GM18858 (cell line): ENCODE results near the gene CCDC148.

ENCODE experiments used
- ATAC-seq: cut with Tn5 transposase; IDR thresholded peaks from one replicate; pipeline ENCODE4 v1.9.1; 2021; ENCODE audit not compliant: unreplicated experiment

CCDC148 gene

DNA sequence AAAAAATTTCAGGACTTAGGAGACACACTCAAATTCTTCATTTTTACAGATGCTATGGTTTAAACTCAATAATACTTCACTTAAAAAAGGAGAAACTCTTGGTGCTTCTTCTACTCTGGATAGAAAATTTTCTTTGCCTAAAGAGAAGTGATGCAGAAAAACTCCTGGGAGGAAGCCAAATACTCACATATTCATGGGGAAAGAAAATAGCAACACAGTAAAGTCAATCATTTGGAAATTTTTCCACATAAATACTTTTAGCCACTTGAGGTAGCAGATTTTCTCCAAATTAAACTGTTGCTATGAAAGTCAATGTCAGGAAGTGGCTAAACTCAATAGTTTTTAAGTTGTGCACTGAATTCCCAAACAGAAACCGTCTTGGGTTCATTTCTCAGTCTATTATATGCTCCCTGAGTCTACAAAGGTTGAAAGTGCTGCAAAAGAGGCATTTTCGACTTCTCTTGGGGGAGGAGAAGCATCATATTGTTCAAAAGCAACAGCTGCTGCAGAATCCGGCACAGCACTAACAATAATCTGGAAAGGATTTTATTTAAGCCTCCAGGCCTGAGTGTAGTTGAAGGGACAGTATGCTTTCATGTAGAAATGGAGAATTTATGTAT lies 273.8 kb downstream of the CCDC148 start:
- no peak for ATAC-seq

DNA sequence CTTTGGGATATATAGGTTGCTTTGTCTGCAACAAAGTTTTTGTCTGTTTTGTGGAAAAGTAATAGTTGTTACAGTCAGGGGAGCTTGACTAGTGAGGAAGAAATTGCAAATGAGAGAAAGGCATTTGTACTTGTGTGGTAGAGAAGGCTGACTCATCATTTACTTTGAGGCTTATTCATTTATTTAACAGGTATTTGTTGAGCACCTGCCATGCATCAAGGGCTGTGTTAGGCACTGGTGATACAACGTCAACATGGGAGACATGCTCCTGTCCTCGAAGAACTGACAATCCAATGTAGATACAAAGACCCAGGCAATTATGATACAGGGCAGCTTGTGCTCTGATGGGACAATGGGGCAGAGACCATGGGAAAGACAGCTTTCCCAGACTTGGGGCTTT lies 275.4 kb downstream of the CCDC148 start:
- no peak for ATAC-seq

DNA sequence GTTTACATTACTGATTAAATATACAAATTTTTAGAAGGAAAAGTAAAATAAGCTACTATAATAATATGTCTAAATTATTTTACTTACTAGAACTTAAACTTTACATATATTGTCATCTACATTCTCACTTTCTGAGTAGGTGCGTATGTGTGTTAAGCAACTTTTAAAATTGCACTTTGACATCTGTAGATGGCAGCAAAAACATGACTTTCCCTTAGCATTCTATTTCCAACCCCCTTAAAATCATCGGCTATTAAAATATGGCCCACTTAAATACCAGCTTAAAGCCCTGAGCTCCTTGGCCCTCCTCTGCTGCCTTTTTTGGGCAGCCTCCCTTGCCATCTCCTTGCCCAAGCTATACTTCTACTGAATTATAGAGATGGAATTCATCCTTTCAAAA lies 276.9 kb downstream of the CCDC148 start:
- ATAC-seq = no peak

DNA sequence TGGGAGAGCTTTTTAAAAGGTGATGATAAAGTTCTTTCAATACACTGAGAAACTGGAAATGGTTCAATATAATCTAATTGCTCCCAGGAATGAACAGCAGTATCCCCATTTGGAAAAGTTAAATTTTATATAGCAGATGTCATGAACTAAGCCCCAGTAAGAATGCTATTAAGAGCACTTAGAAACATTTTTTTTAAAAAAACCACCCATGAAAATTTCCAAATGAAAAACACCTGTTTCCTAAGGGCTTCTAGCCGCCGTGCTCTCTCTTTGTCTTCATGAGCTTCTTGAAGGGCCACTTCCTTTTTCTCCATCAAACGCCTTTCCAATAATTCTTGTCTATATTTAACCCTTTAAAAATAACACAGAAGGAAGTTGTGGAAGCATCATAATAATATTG lies 277.9 kb downstream of the CCDC148 start:
- ATAC-seq = no peak

DNA sequence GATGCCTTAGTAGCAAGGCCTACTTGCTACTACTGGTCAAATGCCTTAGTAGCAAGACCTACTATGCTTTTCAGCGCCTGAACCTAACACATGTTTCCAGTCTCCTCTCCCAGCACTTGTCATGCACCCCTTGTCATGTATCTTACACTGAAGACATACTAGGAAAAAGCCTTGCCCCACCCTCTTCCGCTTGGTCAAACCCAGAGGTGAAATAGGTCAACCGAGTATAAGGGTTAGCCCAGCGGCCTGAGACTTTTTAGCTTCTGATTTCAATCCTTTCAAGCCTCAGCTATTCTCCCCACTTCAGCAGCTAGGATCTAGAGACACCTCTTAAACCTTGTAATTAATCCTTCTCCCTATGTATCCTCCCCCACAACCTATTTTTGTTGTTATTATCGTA lies 281.6 kb downstream of the CCDC148 start:
- no peak for ATAC-seq

DNA sequence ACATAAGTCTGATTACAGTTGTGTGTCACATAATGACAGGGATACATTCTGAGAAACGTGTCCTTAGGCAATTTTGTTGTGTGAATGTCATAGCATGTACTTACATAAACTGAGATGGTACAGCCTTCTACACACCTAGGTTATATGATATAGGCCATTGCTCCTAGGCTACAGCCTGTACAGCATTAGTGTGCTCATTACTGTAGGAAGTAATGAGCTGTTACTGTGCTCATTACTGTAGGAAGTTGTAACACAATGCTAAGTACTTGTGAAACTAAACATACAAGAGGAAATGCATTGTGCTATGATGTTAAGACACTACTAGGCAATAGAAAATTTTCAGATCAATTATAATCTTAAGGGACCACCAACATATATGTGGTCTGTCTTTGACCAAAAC lies 282.1 kb downstream of the CCDC148 start:
- no peak for ATAC-seq

DNA sequence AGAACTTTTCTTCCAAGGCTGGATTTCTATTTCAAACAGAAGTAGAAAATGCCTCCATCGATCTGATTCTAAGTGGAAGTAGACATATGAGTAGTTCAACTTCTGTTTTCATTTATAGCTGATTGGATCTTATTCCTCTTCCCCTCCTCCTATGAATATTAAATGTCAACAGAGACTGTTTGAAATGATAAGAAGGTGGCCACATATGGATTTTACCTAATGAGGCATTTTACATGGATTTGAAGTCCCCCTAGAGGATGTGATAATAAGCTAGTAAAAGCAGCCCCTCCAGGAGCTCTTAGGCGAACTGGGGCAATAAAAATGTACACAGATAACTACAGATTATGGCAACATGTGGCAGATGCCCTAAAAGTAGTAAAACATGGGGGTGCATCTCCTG lies 283.8 kb downstream of the CCDC148 start:
- ATAC-seq = no peak

DNA sequence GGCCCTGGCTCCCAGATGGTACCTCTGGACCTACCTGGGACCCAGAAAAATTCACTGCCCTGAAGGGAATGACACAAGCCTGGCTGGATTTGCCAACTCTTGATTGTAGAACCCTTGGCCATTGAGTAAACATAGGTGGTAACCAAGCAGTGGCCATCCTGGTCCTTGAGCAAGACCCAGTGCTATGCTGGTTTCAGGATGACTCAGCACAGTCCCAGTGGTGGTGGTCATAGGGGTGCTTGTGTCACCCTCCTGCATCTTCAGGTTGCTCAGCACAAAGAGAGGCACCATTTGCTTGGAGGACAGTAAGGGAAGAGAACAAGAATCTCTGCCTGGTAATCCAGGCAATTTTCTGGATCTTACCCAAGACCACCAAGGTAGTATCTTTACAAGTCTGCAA lies 302.0 kb downstream of the CCDC148 start:
- no peak for ATAC-seq

DNA sequence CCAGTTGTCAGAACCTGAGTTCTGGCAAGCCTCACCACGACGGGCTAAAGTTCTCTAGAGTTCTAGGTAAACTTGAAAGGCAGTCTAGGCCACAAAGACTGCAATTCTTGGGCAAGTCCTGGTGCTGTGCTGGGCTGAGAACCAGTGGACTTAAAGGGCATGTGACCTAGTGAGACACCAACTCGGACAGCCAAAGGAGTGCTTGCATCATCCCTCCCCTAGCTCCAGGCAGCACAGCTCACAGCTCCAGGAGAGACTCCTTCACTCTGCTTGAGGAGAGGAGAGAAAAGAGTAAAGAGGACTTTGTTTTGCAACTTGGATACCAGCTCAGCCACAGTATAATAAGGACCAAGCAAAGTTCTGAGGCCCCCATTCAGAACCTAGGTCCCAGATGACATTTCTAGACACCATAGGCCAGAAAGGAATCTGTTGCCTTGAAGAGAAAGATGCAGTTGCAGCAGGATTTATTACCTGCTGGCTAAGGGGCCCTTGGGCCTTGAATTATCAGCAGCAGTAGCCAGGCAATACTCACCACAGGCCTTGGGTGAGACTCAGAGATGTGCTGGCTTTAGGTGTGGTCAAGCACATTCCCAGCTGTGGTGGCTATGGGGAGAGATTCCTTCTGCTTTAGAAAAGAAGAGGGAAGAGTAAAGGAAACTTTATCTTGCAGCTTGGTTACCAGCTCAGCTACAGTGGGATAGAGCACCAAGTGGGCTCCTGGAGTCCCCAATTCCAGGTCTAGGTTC lies 303.1 kb downstream of the CCDC148 start:
- ATAC-seq = no peak

DNA sequence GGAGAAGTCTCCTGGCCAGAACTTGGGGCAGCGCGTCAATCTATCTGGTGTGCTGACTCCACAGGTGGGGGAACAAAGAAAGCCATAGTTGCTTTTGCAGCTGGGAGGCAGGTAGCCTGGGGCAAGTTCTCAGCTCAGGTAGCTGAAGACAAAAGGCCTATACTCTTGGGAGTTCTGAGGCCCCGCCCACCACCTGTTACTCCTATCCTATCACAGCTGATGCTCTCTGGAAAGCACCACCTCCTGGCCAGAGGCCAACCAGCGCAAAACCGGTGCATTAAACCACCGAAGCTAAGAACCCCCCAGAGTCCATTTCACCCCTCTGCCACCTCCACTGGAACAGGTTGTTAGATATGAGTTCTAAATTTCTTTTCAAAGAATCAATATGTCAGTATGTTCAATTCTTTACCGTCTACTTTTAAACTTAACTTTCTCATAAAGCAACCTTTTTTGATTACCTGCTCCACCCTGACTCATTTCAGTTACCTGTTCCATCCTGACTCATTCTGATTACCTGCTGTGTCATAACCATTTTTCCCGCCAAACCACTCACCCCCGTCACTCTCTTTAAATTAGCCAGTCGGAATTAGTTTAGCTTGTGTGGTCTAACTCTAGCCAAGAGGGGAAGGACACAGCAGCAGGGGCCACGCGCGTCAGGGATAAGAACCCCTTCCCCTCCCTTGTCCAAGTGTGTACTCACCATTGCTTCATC lies 311.5 kb downstream of the CCDC148 start:
- no peak for ATAC-seq

DNA sequence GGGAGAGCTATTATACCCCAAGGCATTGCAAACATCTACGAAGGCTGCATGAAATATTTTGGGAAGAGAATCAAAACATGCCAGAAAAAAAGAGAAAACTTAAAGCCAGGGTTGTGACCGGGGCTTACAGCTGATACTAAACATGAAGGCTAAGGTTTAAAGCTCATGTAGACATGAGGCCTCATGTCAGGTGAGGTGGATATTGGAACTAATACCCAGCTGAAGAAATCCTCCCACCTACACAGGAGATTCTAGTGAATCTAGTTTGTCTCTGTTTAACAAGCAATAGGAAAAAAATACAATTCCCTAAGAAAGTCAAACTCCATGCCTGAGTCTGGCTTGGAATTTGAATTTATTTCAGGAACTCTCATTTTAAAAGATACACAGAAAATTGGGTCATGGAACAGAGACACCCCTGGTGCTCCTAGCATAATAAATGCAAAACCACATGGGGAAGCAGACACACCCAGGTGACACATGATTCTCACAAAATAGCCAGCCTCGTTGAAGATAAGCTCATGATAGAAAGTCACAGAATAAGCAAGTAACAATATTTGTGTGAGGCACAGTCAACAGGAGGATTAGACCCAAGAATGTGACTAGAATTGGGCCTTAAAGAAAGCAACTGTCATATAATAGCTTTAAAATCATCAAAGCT lies 312.7 kb downstream of the CCDC148 start:
- no peak for ATAC-seq

DNA sequence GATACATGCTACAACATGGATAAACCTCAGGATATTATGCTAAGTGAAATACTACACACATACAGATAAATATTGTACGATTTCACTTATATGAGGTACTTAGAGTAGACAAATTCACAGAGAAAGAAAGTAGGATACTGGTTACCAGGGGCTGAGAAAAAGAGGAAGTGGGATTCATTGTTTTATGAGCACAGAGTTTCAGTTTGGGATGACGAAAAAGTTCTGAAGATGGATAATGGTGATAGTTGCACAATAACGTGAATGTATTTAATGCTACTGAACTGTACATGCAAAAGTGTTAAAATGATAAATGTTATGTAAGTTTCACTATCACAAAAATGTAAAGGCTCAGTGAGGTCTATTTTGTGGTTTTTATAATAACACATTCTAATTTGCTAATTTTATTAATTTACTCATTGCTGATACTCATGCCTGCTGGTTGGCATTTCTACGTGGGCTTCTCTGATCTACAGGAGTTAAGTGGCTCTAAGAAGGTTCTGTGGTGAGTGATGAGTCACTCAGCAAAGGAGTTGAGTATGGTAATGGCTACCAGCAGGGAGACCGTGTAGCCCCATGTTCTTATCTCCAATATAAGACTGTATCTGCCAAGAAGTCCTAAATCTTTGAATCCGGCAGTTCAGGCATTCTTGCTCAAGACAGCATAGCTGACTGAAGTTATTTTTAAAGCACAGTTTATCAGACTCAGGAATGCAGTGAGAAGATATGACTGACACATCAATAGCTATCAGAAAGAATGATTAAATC lies 313.8 kb downstream of the CCDC148 start:
- ATAC-seq = peak; percentile 68

DNA sequence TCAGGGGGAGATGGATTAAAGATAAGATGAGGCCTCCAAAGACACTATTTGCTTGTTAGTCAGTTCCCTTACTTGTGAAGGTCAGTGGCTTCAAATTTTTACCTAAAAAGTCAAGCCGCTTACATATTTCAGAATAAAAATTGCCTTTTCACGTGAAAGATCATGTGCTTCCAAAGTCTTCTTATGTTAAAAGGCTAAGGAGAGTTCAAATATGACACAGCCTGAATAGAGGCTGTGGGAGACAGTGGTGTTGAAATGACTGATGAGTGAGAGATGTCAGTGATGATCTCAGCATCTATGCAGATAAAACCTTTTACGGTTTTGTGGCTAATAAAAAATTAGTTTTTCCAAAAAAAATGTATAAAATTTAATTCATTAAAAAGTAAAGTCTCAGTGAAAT lies 314.4 kb downstream of the CCDC148 start:
- ATAC-seq = no peak

DNA sequence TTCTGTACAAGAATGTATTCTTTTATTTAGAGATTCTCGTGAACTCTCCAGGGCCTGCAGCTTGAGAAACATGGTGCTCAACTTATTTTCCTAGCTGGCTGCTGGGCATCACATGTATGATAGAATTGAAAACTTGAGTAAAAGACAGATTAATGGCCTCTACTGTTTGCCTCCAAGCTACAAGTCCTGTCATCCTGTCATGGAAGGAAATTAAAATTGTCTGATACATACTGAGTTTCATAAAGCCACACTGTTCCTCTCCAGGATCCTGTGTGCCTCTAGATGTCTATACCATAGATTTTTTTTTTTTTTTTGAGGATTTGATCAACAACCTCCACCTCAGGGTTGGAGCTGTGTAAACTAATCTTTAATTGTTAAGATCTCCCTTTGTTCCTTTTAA lies 316.4 kb downstream of the CCDC148 start:
- no peak for ATAC-seq

DNA sequence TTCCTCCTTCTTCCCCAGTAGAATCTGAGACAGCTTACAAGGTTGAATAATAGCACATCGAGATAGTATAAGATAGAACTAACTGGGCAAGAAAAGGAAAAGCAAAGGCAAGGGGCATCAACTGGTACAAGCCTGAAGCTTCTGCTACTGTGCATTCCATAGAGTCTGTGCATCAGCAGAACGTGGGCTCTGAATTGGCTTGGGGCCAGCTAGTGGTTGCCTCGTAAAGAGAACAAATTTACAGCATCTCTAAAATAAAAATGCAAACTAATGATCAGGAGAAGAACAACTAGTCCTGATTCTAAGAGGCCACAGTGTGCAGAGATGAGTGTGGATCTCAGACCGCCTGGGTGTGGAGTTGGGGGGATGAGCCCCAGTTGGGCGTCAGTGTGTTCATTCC lies 318.3 kb downstream of the CCDC148 start:
- no peak for ATAC-seq

DNA sequence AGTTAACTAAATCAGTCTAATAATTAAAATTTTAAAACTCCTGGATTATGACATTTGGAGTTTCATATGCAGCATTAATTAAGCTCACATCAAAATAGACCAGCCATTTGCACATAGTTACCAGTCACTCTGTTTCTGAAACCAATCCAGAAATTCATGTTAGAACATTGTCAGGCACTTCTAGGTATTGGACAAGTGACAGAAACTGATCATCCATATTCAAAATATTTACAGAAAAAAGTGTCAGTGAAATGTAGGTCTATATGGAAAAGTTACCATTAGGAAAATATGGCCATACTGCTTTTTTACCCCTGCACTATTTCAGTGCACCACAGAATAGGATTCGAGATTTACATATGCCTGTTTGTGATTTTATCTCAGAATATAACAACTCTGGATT lies 321.5 kb downstream of the CCDC148 start:
- ATAC-seq = no peak

DNA sequence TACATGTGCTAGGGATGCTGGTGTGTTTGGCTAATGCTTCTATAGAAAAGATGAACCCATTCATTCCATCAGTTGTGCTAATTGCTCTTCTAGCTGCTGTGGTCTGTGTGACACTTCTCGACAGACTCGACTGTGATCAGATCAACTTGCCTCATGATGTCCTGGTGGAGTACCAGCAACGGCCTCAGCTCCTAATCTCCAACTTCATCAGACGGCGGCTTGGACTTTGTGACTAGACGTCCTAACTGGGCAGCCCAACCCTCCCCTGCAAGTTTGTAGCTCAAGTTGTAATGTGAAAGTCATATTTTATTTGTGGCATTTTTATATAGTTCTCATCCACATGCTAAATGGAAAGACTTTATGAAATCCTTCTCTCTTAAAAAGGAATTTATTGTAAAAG lies 321.9 kb downstream of the CCDC148 start:
- ATAC-seq = no peak

DNA sequence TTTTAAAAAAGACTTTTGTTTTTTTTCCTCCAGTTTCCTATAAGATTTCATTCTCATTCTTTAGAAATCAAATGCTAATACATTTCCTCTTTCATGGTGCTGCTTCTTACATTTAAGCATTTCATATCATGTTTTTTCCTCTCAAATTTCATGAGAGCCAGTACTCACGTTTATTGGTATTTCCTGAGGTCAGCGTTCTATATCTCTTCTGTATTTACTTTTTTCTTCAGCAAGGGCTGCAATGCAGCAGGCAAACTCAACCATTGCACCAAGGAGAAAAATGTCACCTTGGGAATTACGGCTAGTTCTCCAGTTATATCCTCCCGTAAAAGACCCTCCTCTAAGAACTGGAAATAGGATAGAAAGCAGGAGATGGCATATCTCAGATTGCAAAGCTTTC lies 322.5 kb downstream of the CCDC148 start:
- no peak for ATAC-seq

DNA sequence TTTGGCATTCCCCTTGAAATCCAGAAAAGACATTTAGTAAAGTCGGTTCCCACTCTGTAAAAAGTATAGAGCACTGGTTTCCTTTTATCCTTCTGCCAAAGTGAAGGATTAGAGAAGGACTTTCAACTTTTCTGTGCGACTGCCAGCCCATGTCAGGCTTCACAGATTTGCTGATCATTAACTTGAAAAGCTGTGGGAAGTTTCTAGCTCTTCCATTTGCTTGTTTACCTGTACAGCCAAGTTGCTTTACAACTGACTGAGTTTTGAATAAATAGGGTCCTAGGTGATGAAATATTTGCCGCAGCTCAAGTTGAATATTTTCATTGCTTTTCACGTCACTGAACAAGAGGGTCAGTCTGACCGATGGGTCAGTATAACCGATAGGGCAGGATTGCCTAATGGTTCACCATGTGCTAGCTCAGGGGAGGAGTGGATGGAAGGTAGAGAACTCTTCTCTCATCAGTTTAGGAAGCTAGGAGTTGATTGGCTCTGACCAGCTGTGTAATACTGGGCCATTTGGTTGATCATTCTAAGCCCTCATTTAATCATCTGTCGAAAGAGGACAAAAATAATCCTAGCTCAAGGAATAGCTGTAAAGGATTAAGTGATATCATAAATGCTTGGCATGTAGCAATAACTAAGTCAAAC lies 324.5 kb downstream of the CCDC148 start:
- ATAC-seq = no peak

DNA sequence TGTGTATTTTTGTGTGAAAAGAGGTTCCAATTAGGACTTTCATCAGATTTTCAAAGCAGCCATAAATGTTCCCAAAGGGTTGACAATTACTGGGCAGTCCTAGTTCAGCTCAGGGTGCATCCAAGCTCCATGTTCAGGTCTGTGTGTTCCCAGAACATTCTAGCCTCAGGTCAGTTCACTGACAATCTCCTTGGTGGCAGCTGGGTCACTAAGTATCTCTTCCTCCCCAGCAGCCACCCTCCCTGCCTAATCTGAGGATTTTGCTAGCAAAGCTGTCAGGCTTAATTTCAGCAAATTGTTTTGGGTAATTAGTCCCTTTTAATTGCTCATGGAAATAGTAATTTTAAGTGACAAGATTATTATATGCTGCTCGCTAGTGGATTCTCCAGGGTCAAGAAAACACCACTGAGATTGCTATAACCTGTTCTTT lies 325.1 kb downstream of the CCDC148 start:
- ATAC-seq = no peak
